Colonic mucosa (tissue), 4 donors: ENCODE results near the gene TEX10. TPM values are rescaled to one million over a fixed set of nuclear protein-coding genes. Genes with fewer than 3 reads are reported as not detected.

ENCODE experiments used
- DNase-seq: peaks from one replicate; pipeline ENCODE4 v3.0.0-alpha.2; 2020
- H3K27ac ChIP-seq: fragments of 200-600 bp; one replicate; pipeline ENCODE4 v1.8.0; 2021
- H3K27me3 ChIP-seq: fragments of 200-600 bp; one replicate; pipeline ENCODE4 v1.8.0; 2021
- H3K36me3 ChIP-seq: fragments of 200-600 bp; one replicate; pipeline ENCODE4 v1.8.0; 2021
- H3K4me1 ChIP-seq: fragments of 200-600 bp; one replicate; pipeline ENCODE4 v1.8.0; 2021; ENCODE audit warnings: mild to moderate bottlenecking
- H3K4me3 ChIP-seq: fragments of 200-600 bp; one replicate; pipeline ENCODE4 v1.8.0; 2021
- H3K9ac ChIP-seq, 2 donors: one replicate each; pipeline ENCODE4 v1.7.0; 2013; ENCODE audit warnings: control low read depth in 2 of 2, low read depth in 2 of 2, low read length in 2 of 2
- H3K9me3 ChIP-seq: fragments of 200-600 bp; one replicate; pipeline ENCODE4 v1.8.0; 2021
- intact Hi-C: fragments of 100-400 bp; cut with DNase I; formaldehyde crosslinking; loops from one replicate; pipeline ENCODE4 v1.14.1; 2022
- total RNA-seq, 2 donors: library from RNA; stranded (reverse); fragmentation: NEBNext Ultra II Directional in 1 of 2; extraction: Animal tissue kit (Norgen Biotek cat#: 25700) in 1 of 2; gene quantifications; one replicate each; pipeline ENCODE4 v1.2.1, GENCODE V29; 2021
- TF ChIP-seq, protein P1 (sequence below): fragments of 200-600 bp; IDR thresholded peaks from one replicate; pipeline ENCODE4 v1.8.0; 2022; ENCODE audit warnings: antibody characterized with exemption, mild to moderate bottlenecking
- donor health status: healthy.
- donor health status: DM: no; HTN: no; CAD: no.
- donor health status: DM: no; HTN: no; CAD: no.

Gene TEX10
- 10 to 100 TPM in 1 of 2 donors, 1 to 10 TPM in 1; 8.3 to 11.5 TPM for total RNA-seq

- Histone ChIP-seq H3K36me3 (no peaks in the 10 kb centered on the region), H3K27ac (peak within 1 kb of the TSS; percentile 71), H3K9me3 (no peaks in the 10 kb centered on the region), H3K4me3 (peak within 1 kb of the TSS; percentile 90), H3K27me3 (no peaks in the 10 kb centered on the region), H3K9ac (peak within 1 kb of the TSS; percentile 75 to 80), H3K4me1 (peaks cover 5% of the 10 kb centered on the region)
- DNase-seq, result peak; percentile 91
- TF ChIP-seq, protein P1, sequence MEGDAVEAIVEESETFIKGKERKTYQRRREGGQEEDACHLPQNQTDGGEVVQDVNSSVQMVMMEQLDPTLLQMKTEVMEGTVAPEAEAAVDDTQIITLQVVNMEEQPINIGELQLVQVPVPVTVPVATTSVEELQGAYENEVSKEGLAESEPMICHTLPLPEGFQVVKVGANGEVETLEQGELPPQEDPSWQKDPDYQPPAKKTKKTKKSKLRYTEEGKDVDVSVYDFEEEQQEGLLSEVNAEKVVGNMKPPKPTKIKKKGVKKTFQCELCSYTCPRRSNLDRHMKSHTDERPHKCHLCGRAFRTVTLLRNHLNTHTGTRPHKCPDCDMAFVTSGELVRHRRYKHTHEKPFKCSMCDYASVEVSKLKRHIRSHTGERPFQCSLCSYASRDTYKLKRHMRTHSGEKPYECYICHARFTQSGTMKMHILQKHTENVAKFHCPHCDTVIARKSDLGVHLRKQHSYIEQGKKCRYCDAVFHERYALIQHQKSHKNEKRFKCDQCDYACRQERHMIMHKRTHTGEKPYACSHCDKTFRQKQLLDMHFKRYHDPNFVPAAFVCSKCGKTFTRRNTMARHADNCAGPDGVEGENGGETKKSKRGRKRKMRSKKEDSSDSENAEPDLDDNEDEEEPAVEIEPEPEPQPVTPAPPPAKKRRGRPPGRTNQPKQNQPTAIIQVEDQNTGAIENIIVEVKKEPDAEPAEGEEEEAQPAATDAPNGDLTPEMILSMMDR, result no peak
- intact Hi-C loops, result no loop called here
Observed at GRCh38 chr9:100352727-100353505, at the start of gene TEX10. TSS of gene TEX10 (minus strand) at chr9:100352942. CDS start at chr9:100349363, 3,579 bp downstream.

- Histone ChIP-seq H3K4me3 (no peak overlapping the region), H3K9ac (no peak overlapping the region), H3K27me3 (no peaks in the 10 kb centered on the region), H3K27ac (no peak overlapping the region), H3K9me3 (no peaks in the 10 kb centered on the region), H3K4me1 (no peaks in the 10 kb centered on the region), H3K36me3 (no peaks in the 10 kb centered on the region)
- intact Hi-C loops, result loop anchor here (10.0 kb wide), 1 partner anchor 56 kb away; no protein-coding TSS in a partner anchor
- no peak for DNase-seq
- TF ChIP-seq, protein P1, result no peak
Observed at GRCh38 chr9:100401042-100401441, 48.3 kb upstream of the TEX10 start.

DNA sequence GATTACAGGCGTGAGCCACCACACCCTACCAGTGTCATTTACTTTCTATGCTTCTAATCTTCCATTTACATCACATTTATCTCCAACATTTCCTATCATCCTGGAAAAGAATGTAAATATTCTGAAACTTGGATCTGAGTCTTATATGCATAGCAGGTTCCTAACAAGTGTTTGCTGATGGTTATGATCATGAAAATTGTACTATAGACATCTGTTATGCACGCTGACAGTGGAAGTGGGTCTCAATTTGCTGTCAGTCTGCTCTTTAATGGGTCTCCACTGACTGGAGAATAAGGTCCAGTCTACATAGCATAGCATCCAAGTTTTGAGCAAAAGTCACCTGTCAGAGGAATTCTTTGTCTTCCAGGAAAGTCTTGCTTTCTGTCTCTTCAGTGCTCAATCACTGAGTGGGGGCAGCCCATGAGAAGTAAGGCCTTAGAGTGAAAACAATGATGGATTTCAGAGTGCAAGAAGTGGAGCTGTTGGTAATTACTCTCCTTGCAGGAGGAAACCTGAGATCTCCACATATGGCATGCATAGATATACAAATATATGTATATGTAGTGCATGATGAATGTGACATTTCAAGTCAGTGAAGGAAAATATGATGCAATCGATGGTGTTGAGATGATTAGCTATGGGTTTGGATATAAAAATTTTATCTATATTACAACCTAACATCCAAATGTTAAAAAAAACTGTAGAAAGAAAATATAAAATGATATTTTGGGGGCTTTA is 45.0 kb upstream of the TEX10 start:
- Histone ChIP-seq H3K4me1 (no peaks in the 10 kb centered on the region), H3K27ac (no peak overlapping the region), H3K9me3 (no peaks in the 10 kb centered on the region), H3K9ac (no peak overlapping the region), H3K27me3 (no peaks in the 10 kb centered on the region), H3K36me3 (no peaks in the 10 kb centered on the region), H3K4me3 (no peak overlapping the region)
- DNase-seq, result no peak
- TF ChIP-seq, protein P1, result no peak
- intact Hi-C loops, result no loop called here

DNA sequence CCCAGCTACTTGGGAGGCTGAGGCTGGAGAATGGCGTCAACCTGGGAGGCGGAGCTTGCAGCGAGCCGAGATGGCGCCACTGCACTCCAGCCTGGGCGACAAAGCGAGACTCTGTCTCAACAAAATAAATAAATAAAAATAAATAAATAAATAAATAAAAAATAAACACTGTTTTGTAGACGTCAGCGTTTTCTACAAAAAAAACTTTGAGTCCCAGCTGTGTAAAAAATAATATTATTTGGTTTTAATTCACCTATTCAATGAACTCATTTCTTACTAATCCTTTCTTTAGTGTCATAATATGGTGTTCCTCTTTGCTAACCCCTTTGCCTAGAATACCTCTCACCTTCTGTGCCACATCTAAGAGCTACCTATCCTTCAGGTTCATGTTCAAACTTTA is 44.0 kb upstream of the TEX10 start:
- H3K27ac ChIP-seq, result no peak overlapping the region
- no peak overlapping the region for H3K4me3 ChIP-seq
- H3K36me3 ChIP-seq, result no peaks in the 10 kb centered on the region
- H3K9me3 ChIP-seq, result no peaks in the 10 kb centered on the region
- no peaks in the 10 kb centered on the region for H3K4me1 ChIP-seq
- H3K27me3 ChIP-seq, result no peaks in the 10 kb centered on the region
- no peak overlapping the region for H3K9ac ChIP-seq
- TF ChIP-seq, protein P1, result no peak
- no peak for DNase-seq
- intact Hi-C loops, result no loop called here

DNA sequence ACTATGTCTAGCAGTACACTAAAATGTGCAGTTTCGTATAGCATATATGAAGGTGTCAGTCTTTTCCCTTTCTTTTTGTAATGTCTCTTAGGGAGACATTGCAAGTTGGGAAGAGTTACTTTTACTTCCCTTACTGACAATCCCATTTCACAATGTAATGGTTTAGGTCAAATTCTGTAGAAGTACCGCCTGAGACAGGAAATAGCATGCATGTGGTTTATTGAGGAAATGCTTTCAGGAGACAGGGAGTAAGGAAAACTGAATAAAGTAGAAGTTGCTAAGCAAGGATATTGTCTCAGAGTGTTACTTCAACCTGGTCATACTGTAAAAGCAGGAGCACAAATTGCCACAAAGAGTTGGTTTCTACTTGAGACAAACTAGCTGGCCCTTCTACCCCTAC is 42.1 kb upstream of the TEX10 start:
- intact Hi-C loops, result no loop called here
- DNase-seq, result no peak
- Histone ChIP-seq H3K27ac (no peak overlapping the region), H3K9ac (no peak overlapping the region), H3K36me3 (no peaks in the 10 kb centered on the region), H3K9me3 (no peaks in the 10 kb centered on the region), H3K4me1 (no peaks in the 10 kb centered on the region), H3K27me3 (no peaks in the 10 kb centered on the region), H3K4me3 (no peak overlapping the region)
- TF ChIP-seq, protein P1, result no peak
